Stimulated activated naive CD8-positive, alpha-beta T cell treated with anti-CD3 and anti-CD28 coated beads, Interleukin-15, Interleukin-2, amounts not matched to agents 100 ng/mL and 50 ng/mL, for 24 hours (primary cell): Measurements from ENCODE around the gene NODAL.

Experiments used
- H3K27ac Mint-ChIP-seq: one replicate; pipeline ENCODE4 v1.8.0; 2021; ENCODE audit warnings: mild to moderate bottlenecking, mixed read lengths
- H3K27me3 Mint-ChIP-seq: one replicate; pipeline ENCODE4 v1.8.0; 2021; ENCODE audit warnings: mixed read lengths
- H3K36me3 Mint-ChIP-seq: one replicate; pipeline ENCODE4 v1.8.0; 2021; ENCODE audit warnings: low read depth, mixed read lengths
- H3K4me1 Mint-ChIP-seq: one replicate; pipeline ENCODE4 v1.8.0; 2021; ENCODE audit warnings: low read depth, mixed read lengths
- H3K4me3 Mint-ChIP-seq: one replicate; pipeline ENCODE4 v1.8.0; 2021; ENCODE audit warnings: mild to moderate bottlenecking, mixed read lengths
- H3K9me3 Mint-ChIP-seq: one replicate; pipeline ENCODE4 v1.8.0; 2021; ENCODE audit warnings: mixed read lengths

NODAL gene

GRCh38 chr10:70476249-70477035 lies 35.0 kb upstream of the NODAL start:
- peaks cover 55% of the 10 kb centered on the region for H3K4me1 Mint-ChIP-seq
- H3K27ac Mint-ChIP-seq: no peak overlapping the region
- H3K27me3 Mint-ChIP-seq: peaks cover 29% of the 10 kb centered on the region
- H3K9me3 Mint-ChIP-seq: no peaks in the 10 kb centered on the region
- no peaks in the 10 kb centered on the region for H3K36me3 Mint-ChIP-seq
- H3K4me3 Mint-ChIP-seq: no peak overlapping the region

DNA sequence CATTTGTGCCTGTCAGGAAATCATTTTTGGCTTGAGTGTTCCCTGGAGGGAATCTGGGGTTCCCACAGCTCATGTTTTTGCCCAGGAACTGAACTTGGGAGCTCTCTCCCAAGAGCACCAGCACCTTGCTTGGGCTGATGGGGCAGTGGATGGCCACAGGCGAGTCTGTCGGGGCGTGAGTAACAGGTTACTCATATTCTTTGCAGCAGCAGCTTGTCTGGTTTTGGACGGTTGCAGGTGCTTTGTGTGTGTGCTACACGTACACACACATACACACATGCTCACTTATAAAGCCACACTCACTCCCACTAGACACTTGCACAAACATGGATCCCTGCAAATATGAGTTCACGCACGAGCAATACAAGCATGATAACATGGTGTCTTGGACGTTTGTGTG lies 34.2 kb upstream of the NODAL start:
- Mint-ChIP-seq H3K4me1 (peaks cover 51% of the 10 kb centered on the region), H3K9me3 (no peaks in the 10 kb centered on the region), H3K27me3 (peaks cover 29% of the 10 kb centered on the region)

DNA sequence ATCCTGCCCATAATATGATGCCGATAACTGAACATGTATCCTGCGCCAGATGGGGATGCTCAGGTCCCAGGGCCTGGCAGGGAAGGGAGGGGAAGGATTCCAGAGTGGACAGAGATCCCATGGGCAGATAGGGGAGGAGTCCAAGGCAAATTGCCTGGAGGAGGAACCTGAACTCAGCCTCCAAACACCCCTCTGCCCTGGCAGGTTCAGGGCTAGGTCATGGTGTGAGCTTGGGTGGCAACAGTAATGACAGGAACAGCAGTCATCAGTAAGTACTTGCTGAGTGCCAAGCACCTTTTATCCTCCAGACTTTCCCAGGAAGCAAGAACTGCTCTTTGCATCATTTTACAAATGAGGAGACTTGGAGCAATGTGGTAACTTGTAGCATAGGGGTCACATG lies 33.3 kb upstream of the NODAL start:
- peaks cover 29% of the 10 kb centered on the region for H3K27me3 Mint-ChIP-seq
- H3K9me3 Mint-ChIP-seq: no peaks in the 10 kb centered on the region
- no peaks in the 10 kb centered on the region for H3K36me3 Mint-ChIP-seq
- H3K27ac Mint-ChIP-seq: no peak overlapping the region
- H3K4me3 Mint-ChIP-seq: no peak overlapping the region
- peaks cover 42% of the 10 kb centered on the region for H3K4me1 Mint-ChIP-seq

More for the DNA sequence above, 34.2 kb upstream of the NODAL start:
- Mint-ChIP-seq H3K36me3 (no peaks in the 10 kb centered on the region), H3K4me3 (no peak overlapping the region), H3K27ac (no peak overlapping the region)

- H3K27me3 Mint-ChIP-seq: peaks cover 27% of the 10 kb centered on the region
- no peaks in the 10 kb centered on the region for H3K36me3 Mint-ChIP-seq
- no peak overlapping the region for H3K4me3 Mint-ChIP-seq
- no peak overlapping the region for H3K27ac Mint-ChIP-seq
- H3K4me1 Mint-ChIP-seq: peaks cover 31% of the 10 kb centered on the region
- H3K9me3 Mint-ChIP-seq: no peaks in the 10 kb centered on the region
Measured at GRCh38 chr10:70472799-70473454, 31.4 kb upstream of the NODAL start.

DNA sequence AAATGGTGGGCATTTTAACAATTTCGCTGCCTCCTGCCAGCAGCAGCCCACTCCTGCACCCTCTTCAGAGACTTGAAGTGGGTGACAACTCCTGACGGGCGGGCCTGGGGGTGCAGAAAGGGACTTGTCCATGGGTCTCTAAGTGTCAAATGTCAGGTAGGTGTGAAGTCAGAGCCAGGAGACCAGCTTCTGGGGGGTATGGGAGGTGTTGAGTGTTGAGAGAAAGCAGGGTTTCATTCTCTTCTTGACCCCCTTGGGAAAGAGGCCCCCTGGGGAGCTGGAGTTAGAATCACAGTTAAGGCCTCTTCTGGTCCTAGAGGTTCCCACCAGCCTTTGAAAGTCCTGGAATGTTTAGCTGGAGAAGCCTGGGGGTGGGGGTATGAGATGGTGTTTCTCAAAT lies 25.5 kb upstream of the NODAL start:
- Mint-ChIP-seq H3K4me1 (no peaks in the 10 kb centered on the region), H3K9me3 (no peaks in the 10 kb centered on the region), H3K36me3 (no peaks in the 10 kb centered on the region), H3K27ac (no peak overlapping the region), H3K27me3 (no peaks in the 10 kb centered on the region), H3K4me3 (no peak overlapping the region)

- H3K27me3 Mint-ChIP-seq: peaks cover 4% of the 10 kb centered on the region
- H3K36me3 Mint-ChIP-seq: no peaks in the 10 kb centered on the region
- H3K4me3 Mint-ChIP-seq: no peak overlapping the region
- H3K9me3 Mint-ChIP-seq: no peaks in the 10 kb centered on the region
- no peak overlapping the region for H3K27ac Mint-ChIP-seq
- H3K4me1 Mint-ChIP-seq: no peaks in the 10 kb centered on the region
Measured at GRCh38 chr10:70465832-70466231, 24.4 kb upstream of the NODAL start.

DNA sequence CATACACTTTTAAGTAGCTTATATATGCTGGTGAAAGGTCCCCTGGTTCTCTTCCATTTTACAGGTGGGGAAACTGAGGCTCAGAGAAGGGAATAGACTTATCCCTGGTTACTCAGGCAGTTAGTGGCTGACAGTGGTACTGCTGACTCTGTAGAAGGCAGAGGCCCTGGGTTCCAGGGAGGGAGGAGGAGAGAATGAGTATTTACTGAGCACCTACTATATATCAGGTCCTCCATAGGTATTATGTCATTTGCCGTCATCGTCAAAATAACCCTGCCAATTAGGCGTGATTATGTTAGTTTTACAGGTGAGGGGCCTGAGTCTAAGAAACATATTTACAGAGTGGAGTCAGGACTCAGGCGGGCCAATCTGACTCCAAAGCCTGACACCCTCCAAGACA lies 23.8 kb upstream of the NODAL start:
- no peak overlapping the region for H3K4me3 Mint-ChIP-seq
- no peak overlapping the region for H3K27ac Mint-ChIP-seq
- no peaks in the 10 kb centered on the region for H3K4me1 Mint-ChIP-seq
- no peaks in the 10 kb centered on the region for H3K9me3 Mint-ChIP-seq
- H3K27me3 Mint-ChIP-seq: peaks cover 7% of the 10 kb centered on the region
- H3K36me3 Mint-ChIP-seq: no peaks in the 10 kb centered on the region

GRCh38 chr10:70462349-70462984 lies 21.0 kb upstream of the NODAL start:
- Mint-ChIP-seq H3K4me3 (no peak overlapping the region), H3K27ac (no peak overlapping the region)

DNA sequence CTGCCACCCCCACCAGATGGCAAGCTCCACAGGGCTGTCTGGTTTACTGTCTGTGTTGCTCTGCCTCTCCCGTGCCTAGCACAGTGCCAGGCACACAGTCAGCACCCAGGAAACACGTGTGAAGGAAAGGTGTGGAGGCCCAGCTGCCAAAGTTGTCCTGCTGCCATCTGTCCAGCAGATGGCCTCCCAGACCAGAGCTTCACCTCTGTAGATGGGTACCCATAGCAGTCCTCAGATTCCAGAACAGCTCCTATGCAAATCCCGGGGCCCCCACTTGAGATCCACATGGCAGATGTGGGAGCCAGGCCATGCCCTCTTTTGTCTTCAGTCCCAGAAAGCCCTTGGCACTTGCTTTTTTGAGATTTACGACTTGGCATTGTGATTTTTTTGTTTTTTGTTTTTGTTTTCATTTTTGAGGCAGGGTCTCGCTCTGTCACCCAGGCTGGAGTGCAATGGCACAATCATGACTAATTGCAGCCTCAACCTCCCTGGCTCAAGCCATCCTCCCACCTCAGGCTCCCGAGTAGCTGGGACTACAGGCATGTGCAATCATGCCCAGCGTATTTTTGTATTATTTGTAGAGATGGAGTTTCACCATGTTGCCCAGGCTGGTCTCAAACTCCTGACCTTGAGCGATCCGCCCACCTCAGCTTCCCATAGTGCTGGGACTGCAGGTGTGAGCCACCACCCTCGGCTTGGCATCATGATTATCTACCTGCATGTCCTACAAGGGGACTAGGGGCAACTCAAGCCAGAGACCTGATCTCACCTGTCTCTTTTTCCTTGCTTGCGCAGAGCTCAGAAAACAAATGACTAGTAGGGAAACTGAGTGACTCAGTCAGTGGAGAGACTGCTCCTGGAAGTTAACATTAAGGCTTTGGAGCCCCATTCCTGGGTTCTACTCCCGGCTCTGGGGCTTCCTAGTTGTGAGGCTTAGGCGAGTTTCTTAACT lies 20.2 kb upstream of the NODAL start:
- no peak overlapping the region for H3K4me3 Mint-ChIP-seq
- H3K27me3 Mint-ChIP-seq: peaks cover 33% of the 10 kb centered on the region
- H3K27ac Mint-ChIP-seq: no peak overlapping the region
- H3K36me3 Mint-ChIP-seq: no peaks in the 10 kb centered on the region
- no peaks in the 10 kb centered on the region for H3K9me3 Mint-ChIP-seq
- H3K4me1 Mint-ChIP-seq: no peaks in the 10 kb centered on the region

More at GRCh38 chr10:70462349-70462984, 21.0 kb upstream of the NODAL start:
- H3K4me1 Mint-ChIP-seq: no peaks in the 10 kb centered on the region
- H3K27me3 Mint-ChIP-seq: peaks cover 26% of the 10 kb centered on the region
- H3K9me3 Mint-ChIP-seq: no peaks in the 10 kb centered on the region
- no peaks in the 10 kb centered on the region for H3K36me3 Mint-ChIP-seq

GRCh38 chr10:70459774-70460490 lies 18.5 kb upstream of the NODAL start:
- no peak overlapping the region for H3K27ac Mint-ChIP-seq
- H3K4me1 Mint-ChIP-seq: no peaks in the 10 kb centered on the region
- no peaks in the 10 kb centered on the region for H3K36me3 Mint-ChIP-seq
- no peak overlapping the region for H3K4me3 Mint-ChIP-seq
- peaks cover 46% of the 10 kb centered on the region for H3K27me3 Mint-ChIP-seq
- no peaks in the 10 kb centered on the region for H3K9me3 Mint-ChIP-seq

DNA sequence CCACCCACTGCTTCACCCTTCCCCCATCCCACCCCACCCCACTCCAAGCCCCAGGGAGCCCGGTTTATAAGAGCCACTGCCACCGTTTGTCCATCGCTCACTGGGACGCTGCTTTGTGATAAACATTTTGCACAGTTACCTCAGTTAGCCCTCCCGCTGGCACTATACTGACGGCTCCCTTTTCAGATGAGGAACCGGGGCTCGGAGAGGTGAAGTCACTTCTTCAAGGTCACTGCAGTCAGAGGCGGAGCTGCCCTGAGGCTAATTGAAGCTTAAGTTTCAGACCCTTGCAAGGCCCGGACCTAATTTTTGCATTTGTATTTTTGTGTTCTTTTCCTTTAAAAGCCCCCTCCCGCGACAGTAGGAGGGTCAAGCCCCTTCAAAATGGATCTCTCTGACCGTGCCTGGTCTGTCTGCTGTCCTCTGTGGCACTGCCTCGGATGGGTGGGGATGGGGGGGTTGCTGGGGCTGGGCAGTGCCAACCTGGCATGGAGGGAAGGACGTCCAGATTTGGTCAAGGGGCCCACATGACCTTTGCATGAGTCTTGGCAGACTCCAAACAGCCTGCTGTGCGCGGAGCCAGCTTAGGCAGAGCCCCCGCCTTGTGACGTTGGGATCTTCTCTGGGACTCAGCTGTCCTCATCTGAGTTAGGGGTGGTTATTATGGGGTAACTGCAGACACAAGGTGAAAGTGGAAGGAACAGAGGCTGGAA lies 17.7 kb upstream of the NODAL start:
- no peak overlapping the region for H3K4me3 Mint-ChIP-seq
- no peaks in the 10 kb centered on the region for H3K36me3 Mint-ChIP-seq
- no peaks in the 10 kb centered on the region for H3K9me3 Mint-ChIP-seq
- H3K4me1 Mint-ChIP-seq: no peaks in the 10 kb centered on the region
- no peak overlapping the region for H3K27ac Mint-ChIP-seq
- peaks cover 46% of the 10 kb centered on the region for H3K27me3 Mint-ChIP-seq

DNA sequence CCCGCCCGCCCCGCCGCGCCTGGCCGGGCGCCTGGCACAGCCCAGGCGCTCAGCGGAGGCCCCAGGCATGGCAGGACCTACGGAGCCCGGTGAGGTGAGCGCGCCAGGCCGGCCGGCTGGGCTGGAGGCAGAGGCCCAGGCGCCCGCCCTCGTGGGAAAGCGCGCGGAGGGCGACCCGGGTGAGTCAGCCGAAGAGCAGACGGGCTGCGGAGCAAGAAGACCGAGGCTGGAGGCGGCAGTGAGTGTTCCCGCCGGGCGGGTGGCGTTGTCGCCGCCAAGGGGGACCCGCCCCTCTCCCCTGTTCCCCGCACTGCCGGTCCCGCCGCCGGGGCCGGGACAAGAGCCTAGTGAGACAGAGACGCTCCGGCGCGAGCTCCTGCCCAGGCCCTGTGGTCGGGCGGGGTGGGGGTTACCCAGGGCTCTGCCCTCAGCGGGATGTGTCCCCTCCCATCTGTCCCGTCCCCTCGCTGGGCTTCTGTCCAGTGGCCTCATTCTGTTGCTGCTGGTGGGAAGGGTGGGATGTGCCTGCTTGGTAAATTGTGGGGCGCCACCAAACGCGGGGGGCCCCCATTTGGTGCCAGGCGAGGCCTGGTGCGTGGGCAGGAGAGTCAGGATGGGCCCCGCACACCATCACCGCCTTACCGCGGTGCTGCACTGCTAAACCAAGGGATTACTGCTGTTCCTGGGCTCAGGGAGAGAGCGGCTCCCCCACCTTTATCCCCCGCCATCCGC lies 17.0 kb upstream of the NODAL start:
- Mint-ChIP-seq H3K4me1 (no peaks in the 10 kb centered on the region), H3K27me3 (peaks cover 46% of the 10 kb centered on the region), H3K27ac (no peak overlapping the region), H3K9me3 (no peaks in the 10 kb centered on the region), H3K36me3 (no peaks in the 10 kb centered on the region), H3K4me3 (no peak overlapping the region)

DNA sequence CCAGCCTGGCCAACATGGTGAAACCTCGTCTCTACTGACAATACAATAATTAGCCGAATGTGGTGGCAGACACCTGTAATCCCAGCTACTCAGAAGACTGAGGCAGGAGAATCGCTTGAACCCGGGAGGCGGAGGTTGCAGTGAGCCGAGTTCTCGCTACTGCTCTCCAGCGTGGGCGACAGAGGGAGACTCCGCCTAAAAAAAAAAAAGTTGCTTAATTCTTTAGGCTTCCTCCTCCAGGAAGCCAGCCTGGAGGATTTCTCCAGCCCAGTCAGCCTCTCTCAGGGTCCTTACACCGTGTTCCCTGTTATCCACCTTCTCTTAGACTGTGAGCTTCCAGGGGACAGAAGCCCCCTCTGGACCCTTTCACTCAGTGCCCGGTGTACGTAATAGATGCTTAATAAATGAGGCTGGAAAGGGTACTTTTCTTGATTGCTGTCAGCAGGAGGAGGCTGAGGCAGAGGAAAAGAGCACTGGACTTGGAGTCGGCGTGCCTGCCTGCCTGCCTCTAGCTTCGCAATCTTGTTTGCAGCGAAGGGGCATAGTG lies 16.4 kb upstream of the NODAL start:
- Mint-ChIP-seq H3K27me3 (peaks cover 46% of the 10 kb centered on the region), H3K4me1 (no peaks in the 10 kb centered on the region), H3K36me3 (no peaks in the 10 kb centered on the region), H3K4me3 (no peak overlapping the region), H3K9me3 (no peaks in the 10 kb centered on the region), H3K27ac (no peak overlapping the region)
